ENCODE results near the gene TMEM30B. TPM values are rescaled to one million over a fixed set of nuclear protein-coding genes. Genes with fewer than 3 reads are reported as not detected.
A peak's percentile ranks its signal among the peaks of the same experiment; 100 is the strongest.

The TMEM30B gene
- total and polyA plus RNA-seq, 4 experiments from 2014 or later: 2.9 to 5.4 (median 4.1) TPM

- Histone ChIP-seq H3K27me3 (ENCODE audit: insufficient read depth, low read length) (no peaks in the 10 kb centered on the region), H3K4me3 (ENCODE audit: low read length in 2 of 2) (no peak overlapping the region), H3K9me3 (ENCODE audit: control insufficient read depth in 1 of 2, low read length in 2 of 2) (peaks cover 0 to 11% of the 10 kb centered on the region in 2 donors), H3K27ac (ENCODE audit: low read depth, low read length) (no peak overlapping the region), H3K36me3 (ENCODE audit: insufficient read depth, low read length) (no peaks in the 10 kb centered on the region), H3K4me1 (ENCODE audit: insufficient read depth, low read length) (peaks cover 12% of the 10 kb centered on the region)
- H3K9me3 Mint-ChIP-seq: peaks cover 2 to 44% (median 30%) of the 10 kb centered on the region in 8 donors
- POLR2A ChIA-PET (ENCODE audit: partially characterized antibody): interaction anchor here (1.6 kb wide), 1 partner anchor 27 kb away, joined by 3 read pairs; the partner anchor contains the start of gene TMEM30B
- CTCF ChIA-PET (ENCODE audit: partially characterized antibody): interaction anchor here (1.5 kb wide), 1 partner anchor 16 kb away, joined by 7 read pairs; no protein-coding TSS in a partner anchor
- peak overlapping the region in 1 of 7 donors; percentile 60 for H3K27ac Mint-ChIP-seq
- peaks cover 37 to 46% of the 10 kb centered on the region in 2 donors for H3K36me3 Mint-ChIP-seq
- DNase-seq: no peak
- intact Hi-C loops (cut with micrococcal nuclease): no loop called here
- no peaks in the 10 kb centered on the region for H3K27me3 Mint-ChIP-seq
- H3K4me1 Mint-ChIP-seq: peaks cover 7 to 13% (median 10%) of the 10 kb centered on the region in 4 donors
- no peak overlapping the region for H3K4me3 Mint-ChIP-seq
These were observed 27.1 kb upstream of the TMEM30B start for GRCh38 chr14:61308198-61308597.

GRCh38 chr14:61304688-61305087, 23.6 kb upstream of the TMEM30B start:
- Histone ChIP-seq H3K4me3 (ENCODE audit: low read length in 2 of 2) (no peak overlapping the region), H3K27ac (ENCODE audit: low read depth, low read length) (no peak overlapping the region), H3K9me3 (ENCODE audit: control insufficient read depth in 1 of 2, low read length in 2 of 2) (no peaks in the 10 kb centered on the region), H3K36me3 (ENCODE audit: insufficient read depth, low read length) (no peaks in the 10 kb centered on the region), H3K27me3 (ENCODE audit: insufficient read depth, low read length) (no peaks in the 10 kb centered on the region), H3K4me1 (ENCODE audit: insufficient read depth, low read length) (peaks cover 12% of the 10 kb centered on the region)
- no peak for DNase-seq
- H3K4me1 Mint-ChIP-seq: peaks cover 13 to 20% (median 16%) of the 10 kb centered on the region in 4 donors
- H3K36me3 Mint-ChIP-seq: peaks cover 24 to 42% of the 10 kb centered on the region in 2 donors
- ChIA-PET CTCF (ENCODE audit: partially characterized antibody) (interaction anchor here (0.6 to 1.2 kb wide), 3 partner anchors 8 to 197 kb away, joined by 3 read pairs; no protein-coding TSS in a partner anchor), POLR2A (ENCODE audit: partially characterized antibody) (no interaction called here)
- H3K4me3 Mint-ChIP-seq: no peak overlapping the region
- intact Hi-C loops (cut with micrococcal nuclease): no loop called here
- peaks cover 0 to 16% (median 12%) of the 10 kb centered on the region in 8 donors for H3K9me3 Mint-ChIP-seq
- H3K27me3 Mint-ChIP-seq: no peaks in the 10 kb centered on the region
- H3K27ac Mint-ChIP-seq: no peak overlapping the region

- ChIA-PET POLR2A (ENCODE audit: partially characterized antibody) (interaction anchor here (1.3 kb wide), 1 partner anchor 22 kb away, joined by 3 read pairs; no protein-coding TSS in a partner anchor), CTCF (ENCODE audit: partially characterized antibody) (interaction anchor here (0.5 to 2.7 kb wide), 3 partner anchors 150 to 537 kb away, joined by 3 to 15 read pairs (median 8); no protein-coding TSS in a partner anchor)
- DNase-seq: no peak
- Mint-ChIP-seq H3K27ac (peak overlapping the region in 3 of 7 donors; percentile 13 to 80 (median 70)), H3K27me3 (no peaks in the 10 kb centered on the region), H3K4me1 (peaks cover 25 to 47% (median 38%) of the 10 kb centered on the region in 4 donors), H3K36me3 (peaks cover 8 to 27% of the 10 kb centered on the region in 2 donors), H3K4me3 (no peak overlapping the region), H3K9me3 (peaks cover 0 to 13% (median 4%) of the 10 kb centered on the region in 8 donors)
- Histone ChIP-seq H3K27ac (ENCODE audit: low read depth, low read length) (no peak overlapping the region), H3K4me1 (ENCODE audit: insufficient read depth, low read length) (peaks cover 21% of the 10 kb centered on the region), H3K36me3 (ENCODE audit: insufficient read depth, low read length) (no peaks in the 10 kb centered on the region), H3K27me3 (ENCODE audit: insufficient read depth, low read length) (no peaks in the 10 kb centered on the region), H3K9me3 (ENCODE audit: control insufficient read depth in 1 of 2, low read length in 2 of 2) (no peaks in the 10 kb centered on the region), H3K4me3 (ENCODE audit: low read length in 2 of 2) (no peak overlapping the region)
- intact Hi-C loops (cut with micrococcal nuclease): no loop called here
These were observed 19.6 kb upstream of the TMEM30B start for GRCh38 chr14:61300754-61301153.

GRCh38 chr14:61300209-61300608, 19.1 kb upstream of the TMEM30B start:
- no peak for DNase-seq
- peak overlapping the region in 3 of 7 donors; percentile 5 to 48 (median 23) for H3K27ac Mint-ChIP-seq
- H3K4me1 Mint-ChIP-seq: peaks cover 27 to 47% (median 38%) of the 10 kb centered on the region in 4 donors
- Histone ChIP-seq H3K27me3 (ENCODE audit: insufficient read depth, low read length) (no peaks in the 10 kb centered on the region), H3K4me3 (ENCODE audit: low read length in 2 of 2) (no peak overlapping the region), H3K36me3 (ENCODE audit: insufficient read depth, low read length) (no peaks in the 10 kb centered on the region), H3K9me3 (ENCODE audit: control insufficient read depth in 1 of 2, low read length in 2 of 2) (no peaks in the 10 kb centered on the region), H3K27ac (ENCODE audit: low read depth, low read length) (no peak overlapping the region), H3K4me1 (ENCODE audit: insufficient read depth, low read length) (peaks cover 21% of the 10 kb centered on the region)
- H3K27me3 Mint-ChIP-seq: no peaks in the 10 kb centered on the region
- H3K4me3 Mint-ChIP-seq: peak overlapping the region in 1 of 8 donors; percentile 4
- H3K36me3 Mint-ChIP-seq: peaks cover 5 to 25% of the 10 kb centered on the region in 2 donors
- ChIA-PET POLR2A (ENCODE audit: partially characterized antibody) (interaction anchor here (1.3 kb wide), 1 partner anchor 23 kb away, joined by 3 read pairs; no protein-coding TSS in a partner anchor), CTCF (ENCODE audit: partially characterized antibody) (interaction anchor here (0.5 to 2.7 kb wide), 6 partner anchors 19 to 537 kb away, joined by 3 to 15 read pairs (median 6); partner anchors contain the start of gene TMEM30B)
- intact Hi-C loops (cut with micrococcal nuclease): no loop called here
- H3K9me3 Mint-ChIP-seq: peaks cover 0 to 9% (median 1%) of the 10 kb centered on the region in 8 donors

GRCh38 chr14:61298824-61299223, 17.7 kb upstream of the TMEM30B start:
- Histone ChIP-seq H3K27me3 (ENCODE audit: insufficient read depth, low read length) (no peaks in the 10 kb centered on the region), H3K27ac (ENCODE audit: low read depth, low read length) (no peak overlapping the region), H3K9me3 (ENCODE audit: control insufficient read depth in 1 of 2, low read length in 2 of 2) (no peaks in the 10 kb centered on the region), H3K4me3 (ENCODE audit: low read length in 2 of 2) (no peak overlapping the region), H3K36me3 (ENCODE audit: insufficient read depth, low read length) (no peaks in the 10 kb centered on the region), H3K4me1 (ENCODE audit: insufficient read depth, low read length) (peaks cover 21% of the 10 kb centered on the region)
- H3K27me3 Mint-ChIP-seq: no peaks in the 10 kb centered on the region
- ChIA-PET CTCF (ENCODE audit: partially characterized antibody) (interaction anchor here (1.2 to 4.1 kb wide), 8 partner anchors 27 to 539 kb away, joined by 3 to 29 read pairs (median 6); no protein-coding TSS in a partner anchor), POLR2A (ENCODE audit: partially characterized antibody) (interaction anchor here (0.6 to 1.4 kb wide), 3 partner anchors 16 to 153 kb away, joined by 3 to 4 read pairs (median 3); no protein-coding TSS in a partner anchor)
- H3K4me3 Mint-ChIP-seq: peak overlapping the region in 3 of 8 donors; percentile 16 to 39 (median 32)
- peak overlapping the region in 5 of 7 donors; percentile 2 to 64 (median 23) for H3K27ac Mint-ChIP-seq
- DNase-seq: peak in 1 of 5 donors; percentile 24
- intact Hi-C loops (cut with micrococcal nuclease): loop anchor here (10.0 kb wide), 1 partner anchor 236 kb away; no protein-coding TSS in a partner anchor
- peaks cover 27 to 47% (median 38%) of the 10 kb centered on the region in 4 donors for H3K4me1 Mint-ChIP-seq
- H3K9me3 Mint-ChIP-seq: peaks cover 0 to 9% (median 0%) of the 10 kb centered on the region in 8 donors
- H3K36me3 Mint-ChIP-seq: peaks cover 5 to 25% of the 10 kb centered on the region in 2 donors

GRCh38 chr14:61297581-61297980, 16.4 kb upstream of the TMEM30B start:
- Histone ChIP-seq H3K27ac (ENCODE audit: low read depth, low read length) (no peak overlapping the region), H3K4me3 (ENCODE audit: low read length in 2 of 2) (no peak overlapping the region), H3K4me1 (ENCODE audit: insufficient read depth, low read length) (peaks cover 21% of the 10 kb centered on the region), H3K27me3 (ENCODE audit: insufficient read depth, low read length) (no peaks in the 10 kb centered on the region), H3K36me3 (ENCODE audit: insufficient read depth, low read length) (no peaks in the 10 kb centered on the region), H3K9me3 (ENCODE audit: control insufficient read depth in 1 of 2, low read length in 2 of 2) (no peaks in the 10 kb centered on the region)
- intact Hi-C loops (cut with micrococcal nuclease): loop anchor here (1.0 to 10.0 kb wide), 7 partner anchors 23 to 540 kb away; partner anchors contain the start of gene PRKCH
- Mint-ChIP-seq H3K4me1 (peaks cover 27 to 47% (median 38%) of the 10 kb centered on the region in 4 donors), H3K4me3 (no peak overlapping the region), H3K36me3 (peaks cover 5 to 19% of the 10 kb centered on the region in 2 donors), H3K9me3 (peaks cover 0 to 9% (median 0%) of the 10 kb centered on the region in 8 donors), H3K27ac (peak overlapping the region in 6 of 7 donors; percentile 11 to 79 (median 71)), H3K27me3 (no peaks in the 10 kb centered on the region)
- no peak for DNase-seq
- POLR2A ChIA-PET (ENCODE audit: partially characterized antibody): interaction anchor here (1.4 kb wide), 1 partner anchor 25 kb away, joined by 3 read pairs; no protein-coding TSS in a partner anchor
- CTCF ChIA-PET (ENCODE audit: partially characterized antibody): interaction anchor here (0.6 to 4.1 kb wide), 12 partner anchors 12 to 540 kb away, joined by 3 to 29 read pairs (median 4); partner anchors contain the start of gene TMEM30B
